ENCODE results near the gene RTEL1. TPM values are rescaled to one million over a fixed set of nuclear protein-coding genes. Genes with fewer than 3 reads are reported as not detected.
A peak's percentile ranks its signal among the peaks of the same experiment; 100 is the strongest.
"Not testable (repeated sequence)": the region's sequence is repeated elsewhere in the genome, so short reads cannot be mapped to it uniquely, and the experiment has no call there.

The RTEL1 gene
- total RNA-seq, 1 experiment from 2014 or later: 33.4 TPM

GRCh38 chr20:63628246-63628975 lies 29.7 kb upstream of the RTEL1 start:
- H3K4me1 Mint-ChIP-seq: peaks cover 11 to 15% of the 10 kb centered on the region in 2 experiments
- peaks cover 3% of the 10 kb centered on the region for H3K27me3 Mint-ChIP-seq (ENCODE audit: low read depth)
- Histone ChIP-seq H3K23me2 (ENCODE audit: insufficient read length, low read depth, low read length, poor library complexity, severe bottlenecking) (peaks cover 10% of the 10 kb centered on the region), H2BK15ac (ENCODE audit: low read depth, low read length) (no peak overlapping the region), H3K79me2 (ENCODE audit: insufficient read depth, low read length) (no peaks in the 10 kb centered on the region; the same call in 1 of the 2 replicates), H4K91ac (ENCODE audit: insufficient read length, low read depth, low read length) (no peak overlapping the region), H3K4me1 (ENCODE audit: insufficient read depth, low read length) (no peaks in the 10 kb centered on the region; the same call in 1 of the 2 replicates), H2AFZ (ENCODE audit: low read length) (no peak overlapping the region), H3K23ac (ENCODE audit: insufficient read length, low read depth, low read length) (no peak overlapping the region), H3K14ac (ENCODE audit: insufficient read depth, low read length) (no peak overlapping the region), H3K9me3 (ENCODE audit: control insufficient read depth, low read depth, low read length) (no peaks in the 10 kb centered on the region), H2BK5ac (ENCODE audit: insufficient read length, low read length) (no peak overlapping the region), H3T11ph (ENCODE audit: low read length) (no peak overlapping the region), H3K9ac (ENCODE audit: extremely low read depth, insufficient read length, low read length) (no peak overlapping the region), H2BK12ac (ENCODE audit: insufficient read length, low read depth, low read length) (no peak overlapping the region), H2BK20ac (ENCODE audit: low read depth, low read length, poor library complexity, severe bottlenecking) (no peak overlapping the region), H4K8ac (replicated peaks; ENCODE audit: insufficient read length, low read depth, low read length) (no peak overlapping the region), H4K20me1 (ENCODE audit: control insufficient read depth, insufficient read depth, insufficient read length) (no peaks in the 10 kb centered on the region), H3K27ac (ENCODE audit: insufficient read length, low read depth, low read length) (no peak overlapping the region), H3K4ac (ENCODE audit: low read depth, low read length) (no peak overlapping the region), H2BK120ac (ENCODE audit: low read depth, low read length, poor library complexity, severe bottlenecking) (no peak overlapping the region), H4K5ac (ENCODE audit: insufficient read length, low read depth, low read length) (no peak overlapping the region), H3K27me3 (ENCODE audit: insufficient read depth, low read length) (no peaks in the 10 kb centered on the region), H3K79me1 (ENCODE audit: insufficient read depth, low read depth, low read length, poor library complexity, severe bottlenecking) (no peaks in the 10 kb centered on the region), H3K56ac (ENCODE audit: insufficient read length, low read depth, low read length) (no peak overlapping the region), H3K4me2 (ENCODE audit: insufficient read depth, insufficient read length, low read length) (peak overlapping the region; percentile 95), H2AK5ac (ENCODE audit: insufficient read length, low read length) (no peak overlapping the region), H3K18ac (ENCODE audit: insufficient read length, low read depth, low read length) (no peak overlapping the region)
- H3K27ac Mint-ChIP-seq: peak overlapping the region in 1 of 3 experiments; percentile 72; a peak in 1 of 7 replicates
- H3K36me3 Mint-ChIP-seq (ENCODE audit: insufficient read depth in 1 of 3, low read depth in 3 of 3): no peaks in the 10 kb centered on the region; a peak in 3 of 7 replicates
- DNase-seq: no peak
- no CpG with 5 or more reads among the region's 22 CpGs for WGBS (ENCODE audit: extremely low coverage, insufficient read length, low lambda C conversion rate)
- no peak for TF ChIP-seq CTCF (conservative IDR thresholded peaks at IDR 0.05)
- H3K9me3 Mint-ChIP-seq: no peaks in the 10 kb centered on the region
- H3K4me3 Mint-ChIP-seq: peak overlapping the region; percentile 67 to 81

DNA sequence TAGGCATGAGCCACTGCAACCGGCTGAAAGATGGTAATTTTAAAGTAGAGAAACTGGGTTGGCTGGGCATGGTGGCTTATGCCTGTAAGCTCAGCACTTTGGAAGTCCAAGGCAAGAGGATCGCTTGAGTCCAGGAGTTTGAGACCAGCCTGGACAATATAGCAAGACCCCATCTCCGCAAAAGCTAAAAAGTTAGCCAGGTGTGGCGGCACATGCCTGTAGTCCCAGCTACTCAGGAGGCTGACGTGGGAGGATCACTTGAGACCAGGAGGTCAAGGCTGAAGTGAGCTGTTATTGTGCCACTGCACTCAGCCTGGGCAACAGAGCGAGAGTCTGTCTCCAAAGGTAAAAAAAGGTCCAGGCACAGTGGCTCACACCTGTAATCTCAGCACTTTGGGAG lies 27.2 kb upstream of the RTEL1 start:
- H4K5ac ChIP-seq (ENCODE audit: insufficient read length, low read depth, low read length); H3K36me3 Mint-ChIP-seq (ENCODE audit: insufficient read depth in 1 of 3, low read depth in 3 of 3); H3K23ac ChIP-seq (ENCODE audit: insufficient read length, low read depth, low read length); H3K56ac ChIP-seq (ENCODE audit: insufficient read length, low read depth, low read length); H3T11ph ChIP-seq (ENCODE audit: low read length); H3K4ac ChIP-seq (ENCODE audit: low read depth, low read length); H3K9ac ChIP-seq (ENCODE audit: extremely low read depth, insufficient read length, low read length); H4K20me1 ChIP-seq (ENCODE audit: control insufficient read depth, insufficient read depth, insufficient read length); H4K8ac ChIP-seq (replicated peaks; ENCODE audit: insufficient read length, low read depth, low read length); H4K91ac ChIP-seq (ENCODE audit: insufficient read length, low read depth, low read length); H3K4me1 ChIP-seq (ENCODE audit: insufficient read depth, low read length); H3K79me1 ChIP-seq (ENCODE audit: insufficient read depth, low read depth, low read length, poor library complexity, severe bottlenecking); H3K27me3 Mint-ChIP-seq (ENCODE audit: low read depth); H3K23me2 ChIP-seq (ENCODE audit: insufficient read length, low read depth, low read length, poor library complexity, severe bottlenecking); DNase-seq; H2AK5ac ChIP-seq (ENCODE audit: insufficient read length, low read length); H3K4me2 ChIP-seq (ENCODE audit: insufficient read depth, insufficient read length, low read length); H2BK20ac ChIP-seq (ENCODE audit: low read depth, low read length, poor library complexity, severe bottlenecking); H3K18ac ChIP-seq (ENCODE audit: insufficient read length, low read depth, low read length); H3K79me2 ChIP-seq (ENCODE audit: insufficient read depth, low read length); H3K9me3 ChIP-seq (ENCODE audit: control insufficient read depth, low read depth, low read length); H2BK15ac ChIP-seq (ENCODE audit: low read depth, low read length); H2AFZ ChIP-seq (ENCODE audit: low read length); H3K14ac ChIP-seq (ENCODE audit: insufficient read depth, low read length); H3K27me3 ChIP-seq (ENCODE audit: insufficient read depth, low read length); H3K4me1 Mint-ChIP-seq; H2BK5ac ChIP-seq (ENCODE audit: insufficient read length, low read length); H2BK12ac ChIP-seq (ENCODE audit: insufficient read length, low read depth, low read length); H3K27ac Mint-ChIP-seq; H3K9me3 Mint-ChIP-seq; H2BK120ac ChIP-seq (ENCODE audit: low read depth, low read length, poor library complexity, severe bottlenecking); H3K4me3 Mint-ChIP-seq; H3K27ac ChIP-seq (ENCODE audit: insufficient read length, low read depth, low read length): not testable (repeated sequence)
- WGBS (ENCODE audit: extremely low coverage, insufficient read length, low lambda C conversion rate): no CpG with 5 or more reads among the region's 6 CpGs
